GM18502 (cell line): ENCODE data around the gene ITGB7.

Experiments
- ATAC-seq: cut with Tn5 transposase; IDR thresholded peaks from one replicate; pipeline ENCODE4 v1.9.1; 2021; ENCODE audit warnings: mild to moderate bottlenecking; ENCODE audit not compliant: unreplicated experiment, poor library complexity

The ITGB7 gene

GRCh38 chr12:53207042-53207441 lies at the start of gene ITGB7:
TSS of gene ITGB7 (minus strand) at chr12:53207251. CDS start at chr12:53200443, 6,808 bp downstream.
- ATAC-seq = peak; percentile 53

GRCh38 chr12:53255996-53256395 lies 48.9 kb upstream of the ITGB7 start:
- ATAC-seq = peak; percentile 50

GRCh38 chr12:53254816-53255545 lies 47.9 kb upstream of the ITGB7 start:
- ATAC-seq = no peak

GRCh38 chr12:53253298-53253697 lies 46.2 kb upstream of the ITGB7 start:
- ATAC-seq = no peak

GRCh38 chr12:53252349-53252916 lies 45.4 kb upstream of the ITGB7 start:
- ATAC-seq = no peak

- peak; percentile 79 for ATAC-seq
Measured at GRCh38 chr12:53251477-53252348, 44.7 kb upstream of the ITGB7 start.

GRCh38 chr12:53245286-53245685 lies 38.2 kb upstream of the ITGB7 start:
- ATAC-seq = no peak

- ATAC-seq = no peak
Measured at GRCh38 chr12:53244337-53244736, 37.3 kb upstream of the ITGB7 start.

- no peak for ATAC-seq
Measured at GRCh38 chr12:53241623-53242412, 34.8 kb upstream of the ITGB7 start.

- no peak for ATAC-seq
Measured at GRCh38 chr12:53239643-53240258, 32.7 kb upstream of the ITGB7 start.

GRCh38 chr12:53236443-53237111 lies 29.5 kb upstream of the ITGB7 start:
- no peak for ATAC-seq

GRCh38 chr12:53235742-53236442 lies 28.8 kb upstream of the ITGB7 start:
- no peak for ATAC-seq

- ATAC-seq = no peak
Measured at GRCh38 chr12:53235164-53235563, 28.1 kb upstream of the ITGB7 start.

GRCh38 chr12:53234271-53234914 lies 27.3 kb upstream of the ITGB7 start:
- no peak for ATAC-seq

GRCh38 chr12:53233671-53234121 lies 26.6 kb upstream of the ITGB7 start:
- no peak for ATAC-seq

GRCh38 chr12:53232646-53233461 lies 25.8 kb upstream of the ITGB7 start:
- no peak for ATAC-seq

GRCh38 chr12:53231921-53232645 lies 25.0 kb upstream of the ITGB7 start, which contains the start of gene RARG:
TSS of gene RARG (minus strand) at chr12:53232209. CDS start at chr12:53227545, 4,664 bp downstream.
- no peak for ATAC-seq
